ENCODE measurements around the gene NSRP1.
"Not testable (repeated sequence)": the region's sequence is repeated elsewhere in the genome, so short reads cannot be mapped to it uniquely, and the experiment has no call there.

The NSRP1 gene

GRCh38 chr17:30225112-30225511 lies 108.5 kb downstream of the NSRP1 start:
- DNase-seq = no peak

GRCh38 chr17:30225919-30226553 lies 109.4 kb downstream of the NSRP1 start:
- DNase-seq = no peak

DNA sequence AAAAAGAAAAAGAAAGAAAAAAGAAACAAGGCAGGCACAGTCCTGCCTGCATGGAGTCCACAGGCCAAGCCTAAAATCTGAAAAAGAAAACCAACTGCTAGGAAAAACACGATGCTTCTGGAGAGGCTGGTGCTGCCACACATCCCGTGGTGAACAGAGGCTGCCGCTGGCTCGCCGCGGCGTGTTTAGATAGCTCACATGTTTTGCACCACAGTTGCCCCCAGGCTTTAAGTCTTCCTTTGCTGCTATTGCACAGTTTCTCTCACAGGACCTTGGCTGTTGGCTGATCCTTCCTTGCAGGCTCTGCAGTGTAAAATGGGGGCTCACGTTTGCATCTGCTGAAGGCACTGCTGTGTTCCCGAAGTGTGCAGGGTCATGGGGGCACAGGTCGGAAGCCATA lies 110.3 kb downstream of the NSRP1 start:
- no peak for DNase-seq

GRCh38 chr17:30228011-30228410 lies 111.4 kb downstream of the NSRP1 start:
- DNase-seq = no peak

DNA sequence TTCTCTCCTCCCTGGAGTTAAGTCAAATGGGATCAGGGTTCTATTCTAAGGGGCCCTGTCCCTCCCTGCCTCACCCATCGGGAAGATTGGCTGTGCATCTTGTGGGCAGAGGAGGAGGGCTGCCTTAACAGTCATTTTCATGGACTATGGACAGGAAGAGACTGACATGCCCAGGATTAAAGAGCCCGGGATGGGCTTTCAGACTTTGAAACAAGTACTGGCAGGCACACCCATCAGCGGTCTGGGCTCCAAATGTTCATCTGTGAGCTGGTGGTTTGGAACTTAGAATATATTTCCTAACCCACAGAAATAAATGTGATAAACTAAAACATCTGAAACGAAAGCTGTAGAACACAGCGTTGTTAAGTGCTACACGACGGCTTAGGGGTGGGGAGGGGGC lies 112.4 kb downstream of the NSRP1 start:
- DNase-seq = no peak

DNA sequence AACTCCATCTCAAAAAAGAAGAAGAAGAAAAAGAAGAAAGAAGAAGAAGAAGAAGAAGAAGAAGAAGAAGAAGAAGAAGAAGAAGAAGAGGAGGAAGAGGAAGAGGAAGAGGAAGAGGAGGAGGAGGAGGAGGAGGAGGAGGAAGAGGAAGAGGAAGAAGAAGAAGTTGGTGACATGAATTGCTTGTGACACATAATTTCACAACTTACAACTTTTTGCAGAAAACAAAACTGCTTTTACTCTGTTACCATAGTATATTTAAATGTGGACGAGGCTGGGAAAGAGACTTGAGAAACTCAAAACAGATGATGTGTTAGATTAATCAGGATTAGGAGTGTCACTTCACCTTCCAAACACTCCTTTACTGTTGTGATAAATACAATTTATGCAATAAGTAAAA lies 113.4 kb downstream of the NSRP1 start:
- DNase-seq = not testable (repeated sequence)

DNA sequence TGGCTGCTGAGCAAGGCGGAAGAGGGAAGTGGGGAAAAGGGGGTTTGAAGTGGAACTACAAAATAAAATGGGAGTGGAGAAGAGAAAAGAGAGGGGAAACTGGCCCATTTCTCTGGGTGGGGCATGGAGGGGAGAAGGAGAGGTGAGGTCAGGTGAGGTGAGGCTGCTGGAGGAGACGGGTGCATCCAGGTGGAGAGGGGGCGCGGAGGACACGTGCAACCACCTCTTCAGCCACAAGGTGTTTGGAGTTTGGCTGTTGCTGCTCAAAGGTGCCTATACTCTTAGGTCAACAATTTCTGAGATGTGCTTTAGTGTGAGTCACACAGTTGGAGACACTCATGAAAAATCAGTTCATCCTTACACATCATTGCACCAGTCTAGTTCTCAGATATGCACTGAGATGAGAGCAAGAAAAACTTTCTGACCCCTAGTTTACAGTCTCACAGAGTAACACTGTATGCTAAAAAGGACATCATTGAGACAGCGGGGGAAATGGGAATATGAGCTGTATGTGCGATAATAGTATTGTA lies 114.0 kb downstream of the NSRP1 start:
- DNase-seq = no peak

DNA sequence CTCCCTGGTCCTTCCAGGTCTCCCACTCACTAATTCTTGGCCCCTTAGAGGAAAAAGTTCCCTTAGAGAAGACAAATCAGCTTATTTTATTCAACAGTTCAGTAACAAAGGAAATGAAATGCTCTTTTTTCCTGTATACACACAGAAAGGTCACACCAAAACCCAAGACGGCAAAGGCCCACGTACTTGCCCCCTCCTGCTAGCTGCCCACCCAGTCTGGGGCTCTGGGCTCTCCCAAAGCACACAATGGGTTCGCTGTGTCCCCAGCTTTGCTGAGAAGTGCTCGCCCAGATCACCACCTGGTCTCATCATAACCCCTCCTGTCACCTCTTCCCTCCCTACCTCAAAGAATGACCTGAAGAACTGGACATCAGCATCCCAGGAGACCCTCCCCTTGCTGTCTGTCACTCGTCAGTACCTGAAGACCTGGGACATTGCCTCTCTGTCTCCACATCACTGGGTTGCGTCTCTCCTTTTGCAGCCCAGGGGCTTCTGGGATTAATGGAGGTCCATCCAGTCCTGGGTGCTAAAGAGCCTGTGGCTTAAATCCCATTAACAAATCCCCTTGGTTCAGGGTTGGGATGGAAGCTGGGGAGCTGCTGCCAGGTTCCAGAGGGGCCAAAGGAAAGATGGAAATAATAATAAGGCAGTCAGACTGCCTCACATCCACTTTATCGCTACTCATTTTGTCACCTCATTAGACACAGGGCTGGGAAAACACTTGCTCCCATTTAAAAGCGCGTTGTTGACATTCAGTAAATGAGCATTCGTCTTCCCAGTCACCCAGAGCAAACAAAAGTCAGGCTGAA lies 115.6 kb downstream of the NSRP1 start:
- DNase-seq = no peak

DNA sequence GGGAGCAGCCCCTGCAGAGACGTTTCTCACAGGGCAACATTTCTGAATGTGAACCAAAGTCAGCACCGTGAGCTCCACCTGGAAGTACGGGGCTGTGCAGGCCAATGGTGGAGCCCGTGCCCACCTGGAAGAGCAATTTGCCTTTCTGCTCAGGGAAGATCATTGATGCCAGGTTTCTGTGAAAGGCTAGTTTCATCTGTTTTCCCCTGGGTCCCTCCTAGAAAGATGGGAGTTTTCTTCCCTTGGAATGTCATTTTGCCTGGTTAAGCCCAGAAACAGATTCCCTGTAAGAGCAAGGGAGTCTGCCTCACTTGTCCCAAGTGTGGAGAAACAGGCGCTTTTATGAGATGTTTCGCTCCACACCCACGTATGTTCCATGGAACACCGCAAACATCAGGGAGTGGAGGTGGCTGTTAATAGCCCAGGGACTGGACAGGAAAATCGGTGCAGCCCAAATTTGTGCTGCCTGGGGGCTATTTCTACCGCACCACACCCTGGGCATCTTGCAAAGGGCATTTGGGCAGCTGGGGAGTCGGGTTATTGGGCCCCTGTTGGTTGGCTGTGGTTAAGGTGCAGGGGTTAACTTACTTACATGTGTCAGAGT lies 116.3 kb downstream of the NSRP1 start:
- no peak for DNase-seq

DNA sequence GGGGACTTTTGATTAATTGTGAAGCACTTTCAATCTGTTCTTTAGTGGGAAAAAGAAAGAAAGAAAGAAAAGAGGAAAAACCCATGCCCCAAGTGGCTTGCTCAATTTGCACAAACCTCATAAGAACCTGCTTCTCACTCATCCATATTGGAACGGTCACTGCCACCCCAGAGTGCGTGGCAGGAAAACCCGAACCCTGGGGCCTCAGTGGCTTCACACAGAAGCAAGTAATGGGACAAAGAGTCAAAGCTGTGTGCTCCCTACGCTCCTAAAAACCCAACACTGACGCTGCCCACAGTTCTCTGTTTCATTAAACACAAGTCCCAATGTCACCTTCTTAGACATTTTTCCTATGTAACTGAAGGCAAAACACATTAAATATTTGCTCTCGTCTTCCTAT lies 117.7 kb downstream of the NSRP1 start:
- DNase-seq = no peak

GRCh38 chr17:30234964-30235363 lies 118.3 kb downstream of the NSRP1 start:
- DNase-seq = no peak

DNA sequence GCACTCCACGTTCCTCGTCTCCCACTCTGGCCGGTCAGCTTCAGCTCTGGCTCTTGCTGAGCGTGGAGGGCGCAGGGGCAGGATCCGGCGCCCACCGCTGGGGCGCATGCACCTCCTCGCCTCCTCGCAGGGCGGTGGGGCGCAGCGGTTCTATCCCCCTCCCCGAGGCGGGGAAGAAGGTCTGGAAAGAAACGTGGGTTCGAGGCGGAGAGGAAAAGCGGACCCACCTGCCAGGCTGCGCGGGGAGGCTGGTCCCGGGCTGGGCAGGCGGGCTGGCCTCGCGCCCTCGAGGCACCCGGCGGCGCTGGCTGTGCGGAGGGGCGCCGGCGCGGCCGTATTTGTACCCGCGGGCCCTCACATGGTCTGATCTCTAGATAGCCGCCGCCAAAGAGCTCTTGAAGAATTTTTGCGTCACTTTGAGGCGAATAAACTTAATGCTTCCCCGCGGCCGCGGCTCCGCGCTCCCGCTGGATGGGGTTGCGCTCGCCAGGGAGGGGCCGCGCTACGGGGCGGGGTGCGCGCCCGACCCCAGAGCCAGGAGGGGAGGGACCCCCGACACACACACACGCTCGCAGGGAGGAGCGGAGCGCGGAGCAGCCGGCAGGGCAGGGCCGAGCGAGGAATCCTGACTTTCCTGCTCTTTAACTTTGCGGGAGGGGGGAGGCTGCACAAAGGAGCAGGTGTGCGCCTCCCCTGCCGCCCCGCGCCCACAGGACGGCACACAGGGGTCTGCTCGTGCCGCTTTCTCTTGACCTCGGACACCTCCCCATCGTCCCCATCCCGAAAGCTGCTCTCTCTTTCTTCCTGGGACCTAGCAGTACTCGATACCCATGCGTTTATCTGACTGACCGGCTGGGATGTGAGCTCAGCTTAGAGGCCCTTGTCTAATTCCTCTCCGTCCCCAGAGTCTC lies 119.0 kb downstream of the NSRP1 start, which contains the start of gene SLC6A4:
SLC6A4 (minus strand) TSS at position 312 of the 911 bp plus-strand sequence. CDS start 13,739 bp downstream, outside the sequence.
- no peak for DNase-seq
